ENCODE data around the gene AURKB. TPM values are rescaled to one million over a fixed set of nuclear protein-coding genes. Genes with fewer than 3 reads are reported as not detected.

Gene AURKB
- total and polyA plus RNA-seq, 2 of the 13 experiments (the other 11 are each of a cell fraction or from before 2014, with no cell fraction given), result 29.5 to 75.3 TPM

DNA sequence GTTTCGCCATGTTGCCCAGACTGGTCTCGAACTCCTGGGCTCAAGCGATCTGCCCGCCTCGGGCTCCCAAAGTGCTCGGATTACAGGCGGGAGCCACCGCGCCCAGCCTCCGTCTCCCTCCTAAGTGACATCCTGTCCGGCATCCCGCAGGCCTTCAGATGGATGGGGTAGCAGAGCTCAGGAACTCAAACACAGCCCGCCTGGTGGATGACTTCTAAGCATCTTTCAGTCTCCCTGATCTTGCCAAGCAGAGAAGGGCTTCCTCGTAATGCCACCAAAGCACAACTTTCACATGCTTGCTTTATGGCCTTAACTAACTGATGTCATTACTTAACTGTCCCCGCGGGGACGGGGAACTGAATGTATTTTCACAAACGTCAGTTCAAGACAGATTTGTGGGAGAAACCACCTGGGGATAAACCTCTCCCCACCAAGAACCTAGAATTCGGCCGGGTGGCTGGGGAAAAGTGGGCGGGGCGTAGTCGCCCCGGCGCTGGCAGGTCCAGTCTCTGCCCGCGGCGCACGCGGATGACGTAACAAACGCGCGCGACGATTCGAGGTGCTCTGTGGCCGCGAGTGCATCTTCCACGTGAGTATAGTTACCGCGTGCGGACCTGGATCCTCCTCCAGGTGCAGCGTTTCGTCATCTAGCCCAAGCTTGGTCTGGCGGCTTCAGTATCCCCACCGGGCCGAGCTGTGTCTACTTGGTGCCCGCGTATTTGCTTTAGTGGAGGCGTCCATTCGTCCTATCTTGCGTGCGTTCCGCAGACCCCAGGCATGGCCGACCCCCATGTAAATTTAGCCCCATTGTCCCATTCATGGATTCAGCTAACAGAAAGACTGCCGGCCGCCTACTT, 38.6 kb upstream of the AURKB start, which contains the start of gene PFAS (continued):
- TF ChIP-seq, protein P1, sequence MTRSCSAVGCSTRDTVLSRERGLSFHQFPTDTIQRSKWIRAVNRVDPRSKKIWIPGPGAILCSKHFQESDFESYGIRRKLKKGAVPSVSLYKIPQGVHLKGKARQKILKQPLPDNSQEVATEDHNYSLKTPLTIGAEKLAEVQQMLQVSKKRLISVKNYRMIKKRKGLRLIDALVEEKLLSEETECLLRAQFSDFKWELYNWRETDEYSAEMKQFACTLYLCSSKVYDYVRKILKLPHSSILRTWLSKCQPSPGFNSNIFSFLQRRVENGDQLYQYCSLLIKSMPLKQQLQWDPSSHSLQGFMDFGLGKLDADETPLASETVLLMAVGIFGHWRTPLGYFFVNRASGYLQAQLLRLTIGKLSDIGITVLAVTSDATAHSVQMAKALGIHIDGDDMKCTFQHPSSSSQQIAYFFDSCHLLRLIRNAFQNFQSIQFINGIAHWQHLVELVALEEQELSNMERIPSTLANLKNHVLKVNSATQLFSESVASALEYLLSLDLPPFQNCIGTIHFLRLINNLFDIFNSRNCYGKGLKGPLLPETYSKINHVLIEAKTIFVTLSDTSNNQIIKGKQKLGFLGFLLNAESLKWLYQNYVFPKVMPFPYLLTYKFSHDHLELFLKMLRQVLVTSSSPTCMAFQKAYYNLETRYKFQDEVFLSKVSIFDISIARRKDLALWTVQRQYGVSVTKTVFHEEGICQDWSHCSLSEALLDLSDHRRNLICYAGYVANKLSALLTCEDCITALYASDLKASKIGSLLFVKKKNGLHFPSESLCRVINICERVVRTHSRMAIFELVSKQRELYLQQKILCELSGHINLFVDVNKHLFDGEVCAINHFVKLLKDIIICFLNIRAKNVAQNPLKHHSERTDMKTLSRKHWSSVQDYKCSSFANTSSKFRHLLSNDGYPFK (CRISPR knock-in tag; IDR thresholded peaks at IDR 0.05; ENCODE audit: borderline replicate concordance), result peak; percentile 72; the same call in 1 of the 2 replicates
- TF ChIP-seq RFXANK (CRISPR knock-in tag; IDR thresholded peaks at IDR 0.05), result no peak
- peak; percentile 50 for TF ChIP-seq ZBTB20 (CRISPR knock-in tag; IDR thresholded peaks at IDR 0.05; ENCODE audit: borderline replicate concordance, low read depth)
- no peak for TF ChIP-seq ZSCAN25 (CRISPR knock-in tag; IDR thresholded peaks at IDR 0.05)
- TF ChIP-seq ZNF816 (CRISPR knock-in tag; IDR thresholded peaks at IDR 0.05; ENCODE audit: borderline replicate concordance), result no peak
- TF ChIP-seq ZNF703 (CRISPR knock-in tag; IDR thresholded peaks at IDR 0.05; ENCODE audit: borderline replicate concordance), result no peak
- no peak for TF ChIP-seq ZIK1 (CRISPR knock-in tag; IDR thresholded peaks at IDR 0.05; ENCODE audit: borderline replicate concordance, low read depth)
- peak; percentile 92 for TF ChIP-seq ATF7 (IDR thresholded peaks at IDR 0.05)
- peak; percentile 68; the same call in 1 of the 2 replicates for TF ChIP-seq ATF7 (CRISPR knock-in tag; IDR thresholded peaks at IDR 0.05)
- peak; percentile 97 for TF ChIP-seq KMT2B (CRISPR knock-in tag; IDR thresholded peaks at IDR 0.05)
- TF ChIP-seq ZNF350 (CRISPR knock-in tag; IDR thresholded peaks at IDR 0.05; ENCODE audit: borderline replicate concordance, low read depth), result peak; percentile 82
- no peak for TF ChIP-seq ZBTB8A (CRISPR knock-in tag; IDR thresholded peaks at IDR 0.05; ENCODE audit: borderline replicate concordance, low read depth)
- no peak for TF ChIP-seq IRX3 (CRISPR knock-in tag; IDR thresholded peaks at IDR 0.05; ENCODE audit: borderline replicate concordance, low read depth)
- TF ChIP-seq SMAD9 (CRISPR knock-in tag; IDR thresholded peaks at IDR 0.05), result no peak
- no peak for TF ChIP-seq NBN (conservative IDR thresholded peaks at IDR 0.05)
- TF ChIP-seq RCOR2 (CRISPR knock-in tag; IDR thresholded peaks at IDR 0.05), result no peak
- TF ChIP-seq, protein P2, sequence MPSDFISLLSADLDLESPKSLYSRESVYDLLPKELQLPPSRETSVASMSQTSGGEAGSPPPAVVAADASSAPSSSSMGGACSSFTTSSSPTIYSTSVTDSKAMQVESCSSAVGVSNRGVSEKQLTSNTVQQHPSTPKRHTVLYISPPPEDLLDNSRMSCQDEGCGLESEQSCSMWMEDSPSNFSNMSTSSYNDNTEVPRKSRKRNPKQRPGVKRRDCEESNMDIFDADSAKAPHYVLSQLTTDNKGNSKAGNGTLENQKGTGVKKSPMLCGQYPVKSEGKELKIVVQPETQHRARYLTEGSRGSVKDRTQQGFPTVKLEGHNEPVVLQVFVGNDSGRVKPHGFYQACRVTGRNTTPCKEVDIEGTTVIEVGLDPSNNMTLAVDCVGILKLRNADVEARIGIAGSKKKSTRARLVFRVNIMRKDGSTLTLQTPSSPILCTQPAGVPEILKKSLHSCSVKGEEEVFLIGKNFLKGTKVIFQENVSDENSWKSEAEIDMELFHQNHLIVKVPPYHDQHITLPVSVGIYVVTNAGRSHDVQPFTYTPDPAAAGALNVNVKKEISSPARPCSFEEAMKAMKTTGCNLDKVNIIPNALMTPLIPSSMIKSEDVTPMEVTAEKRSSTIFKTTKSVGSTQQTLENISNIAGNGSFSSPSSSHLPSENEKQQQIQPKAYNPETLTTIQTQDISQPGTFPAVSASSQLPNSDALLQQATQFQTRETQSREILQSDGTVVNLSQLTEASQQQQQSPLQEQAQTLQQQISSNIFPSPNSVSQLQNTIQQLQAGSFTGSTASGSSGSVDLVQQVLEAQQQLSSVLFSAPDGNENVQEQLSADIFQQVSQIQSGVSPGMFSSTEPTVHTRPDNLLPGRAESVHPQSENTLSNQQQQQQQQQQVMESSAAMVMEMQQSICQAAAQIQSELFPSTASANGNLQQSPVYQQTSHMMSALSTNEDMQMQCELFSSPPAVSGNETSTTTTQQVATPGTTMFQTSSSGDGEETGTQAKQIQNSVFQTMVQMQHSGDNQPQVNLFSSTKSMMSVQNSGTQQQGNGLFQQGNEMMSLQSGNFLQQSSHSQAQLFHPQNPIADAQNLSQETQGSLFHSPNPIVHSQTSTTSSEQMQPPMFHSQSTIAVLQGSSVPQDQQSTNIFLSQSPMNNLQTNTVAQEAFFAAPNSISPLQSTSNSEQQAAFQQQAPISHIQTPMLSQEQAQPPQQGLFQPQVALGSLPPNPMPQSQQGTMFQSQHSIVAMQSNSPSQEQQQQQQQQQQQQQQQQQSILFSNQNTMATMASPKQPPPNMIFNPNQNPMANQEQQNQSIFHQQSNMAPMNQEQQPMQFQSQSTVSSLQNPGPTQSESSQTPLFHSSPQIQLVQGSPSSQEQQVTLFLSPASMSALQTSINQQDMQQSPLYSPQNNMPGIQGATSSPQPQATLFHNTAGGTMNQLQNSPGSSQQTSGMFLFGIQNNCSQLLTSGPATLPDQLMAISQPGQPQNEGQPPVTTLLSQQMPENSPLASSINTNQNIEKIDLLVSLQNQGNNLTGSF (CRISPR knock-in tag; IDR thresholded peaks at IDR 0.05), result peak; percentile 73; the same call in 1 of the 2 replicates
- no peak for TF ChIP-seq CHD2 (IDR thresholded peaks at IDR 0.05; ENCODE audit: low read depth, low read length)
- TF ChIP-seq ELF1 (CRISPR knock-in tag; IDR thresholded peaks at IDR 0.05), result no peak
- no peak for TF ChIP-seq RFX3 (CRISPR knock-in tag; IDR thresholded peaks at IDR 0.05)

All from HepG2 (cell line).